ENCODE measurements around the gene F3.

- TF ChIP-seq, protein P1, sequence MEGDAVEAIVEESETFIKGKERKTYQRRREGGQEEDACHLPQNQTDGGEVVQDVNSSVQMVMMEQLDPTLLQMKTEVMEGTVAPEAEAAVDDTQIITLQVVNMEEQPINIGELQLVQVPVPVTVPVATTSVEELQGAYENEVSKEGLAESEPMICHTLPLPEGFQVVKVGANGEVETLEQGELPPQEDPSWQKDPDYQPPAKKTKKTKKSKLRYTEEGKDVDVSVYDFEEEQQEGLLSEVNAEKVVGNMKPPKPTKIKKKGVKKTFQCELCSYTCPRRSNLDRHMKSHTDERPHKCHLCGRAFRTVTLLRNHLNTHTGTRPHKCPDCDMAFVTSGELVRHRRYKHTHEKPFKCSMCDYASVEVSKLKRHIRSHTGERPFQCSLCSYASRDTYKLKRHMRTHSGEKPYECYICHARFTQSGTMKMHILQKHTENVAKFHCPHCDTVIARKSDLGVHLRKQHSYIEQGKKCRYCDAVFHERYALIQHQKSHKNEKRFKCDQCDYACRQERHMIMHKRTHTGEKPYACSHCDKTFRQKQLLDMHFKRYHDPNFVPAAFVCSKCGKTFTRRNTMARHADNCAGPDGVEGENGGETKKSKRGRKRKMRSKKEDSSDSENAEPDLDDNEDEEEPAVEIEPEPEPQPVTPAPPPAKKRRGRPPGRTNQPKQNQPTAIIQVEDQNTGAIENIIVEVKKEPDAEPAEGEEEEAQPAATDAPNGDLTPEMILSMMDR (IDR thresholded peaks at IDR 0.05 in 4 of 5, conservative IDR thresholded peaks at IDR 0.05 in 1 of 5): no peak
- no peak for TF ChIP-seq POLR2A (IDR thresholded peaks at IDR 0.05)
These were observed 8.8 kb upstream of the F3 start for GRCh38 chr1:94550396-94550795.

Measured in gastrocnemius medialis (tissue), 4 donors.